Sigmoid colon (tissue), 7 donors: ENCODE data around the gene LCP2. TPM values are rescaled to one million over a fixed set of nuclear protein-coding genes. Genes with fewer than 3 reads are reported as not detected.

Experiments used
- DNase-seq: peaks from one replicate; pipeline ENCODE4 v3.0.0-alpha.2; 2019
- H3K27ac ChIP-seq, 4 donors: fragments of 200-600 bp; sonication (generic); one replicate each; pipeline ENCODE4 v1.5.1; 2016 to 2019; ENCODE audit warnings: mild to moderate bottlenecking in 1 of 4
- H3K27me3 ChIP-seq, 3 donors: fragments of 200-600 bp; sonication (generic); one replicate each; pipeline ENCODE4 v1.5.1; 2019; ENCODE audit warnings: mild to moderate bottlenecking in 1 of 3
- H3K36me3 ChIP-seq, 4 donors: fragments of 200-600 bp; sonication (generic); one replicate each; pipeline ENCODE4 v1.5.1; 2016 to 2019
- H3K4me1 ChIP-seq, 4 donors: fragments of 200-600 bp; sonication (generic); one replicate each; pipeline ENCODE4 v1.5.1; 2017 to 2019
- H3K4me3 ChIP-seq, 4 donors: fragments of 200-600 bp; sonication (generic); one replicate each; pipeline ENCODE4 v1.5.1; 2017 to 2019; ENCODE audit warnings: mild to moderate bottlenecking in 2 of 4, moderate library complexity in 1 of 4
- H3K9me3 ChIP-seq, 4 donors: fragments of 200-600 bp in 3 of 4; sonication (generic) in 3 of 4; one replicate each; pipeline versions ENCODE4 v1.5.1 to v1.6.1; 2013 to 2019
- EP300 ChIP-seq, 4 donors: sonication (generic); formaldehyde crosslinking; IDR thresholded peaks; one replicate each; pipeline ENCODE4 v1.6.1; 2017; ENCODE audit warnings: antibody characterized with exemption in 4 of 4
- POLR2A ChIP-seq, 2 donors: fragments of 450-650 bp; IDR thresholded peaks; one replicate each; pipeline ENCODE4 v1.6.1; 2016; ENCODE audit warnings: antibody characterized with exemption in 2 of 2, mild to moderate bottlenecking in 2 of 2, moderate library complexity in 2 of 2
- POLR2AphosphoS5 ChIP-seq, 4 donors: sonication (generic); formaldehyde crosslinking; IDR thresholded peaks; one replicate each; pipeline ENCODE4 v1.6.1; 2017; ENCODE audit warnings: antibody characterized with exemption in 4 of 4
- WGBS, 2 donors: extraction: QIAGEN DNeasy Blood & Tissue Kit; methylation state at CpG; one replicate each; pipeline ENCODE4 v1.1.7; 2013; 5-methylcytosine and 5-hydroxymethylcytosine counted together
- intact Hi-C: fragments of 100-400 bp; cut with DNase I; formaldehyde crosslinking; loops from one replicate; pipeline ENCODE4 v1.15.1; 2023
- polyA plus RNA-seq, 3 donors: library from polyadenylated mRNA; stranded (reverse); fragments of 200-250 nt; gene quantifications; one replicate each; pipeline ENCODE4 v1.2.3, GENCODE V29; 2013
- total RNA-seq, 4 donors: library from RNA; depleted of rRNA; stranded (reverse); fragments of >200 nt; gene quantifications; one replicate each; pipeline ENCODE4 v1.1.0, GENCODE V29; 2016
- TF ChIP-seq, protein P1 (sequence below), 4 experiments: fragments of 450-650 bp in 3 of 4; fragments of 200-600 bp in 1 of 4; IDR thresholded peaks; one replicate each; pipeline ENCODE4 v1.5.1; 2016 to 2019; ENCODE audit warnings: antibody characterized with exemption in 4 of 4, mild to moderate bottlenecking in 3 of 4, moderate library complexity in 2 of 4
- donor health status: healthy with polysubstance abuse.
- donor health status: Bipolar disorder and iron deficiency.
- donor health status: healthy.

LCP2 gene
- total and polyA plus RNA-seq, 7 donors = 5.4 to 22.3 (median 12.2) TPM

DNA sequence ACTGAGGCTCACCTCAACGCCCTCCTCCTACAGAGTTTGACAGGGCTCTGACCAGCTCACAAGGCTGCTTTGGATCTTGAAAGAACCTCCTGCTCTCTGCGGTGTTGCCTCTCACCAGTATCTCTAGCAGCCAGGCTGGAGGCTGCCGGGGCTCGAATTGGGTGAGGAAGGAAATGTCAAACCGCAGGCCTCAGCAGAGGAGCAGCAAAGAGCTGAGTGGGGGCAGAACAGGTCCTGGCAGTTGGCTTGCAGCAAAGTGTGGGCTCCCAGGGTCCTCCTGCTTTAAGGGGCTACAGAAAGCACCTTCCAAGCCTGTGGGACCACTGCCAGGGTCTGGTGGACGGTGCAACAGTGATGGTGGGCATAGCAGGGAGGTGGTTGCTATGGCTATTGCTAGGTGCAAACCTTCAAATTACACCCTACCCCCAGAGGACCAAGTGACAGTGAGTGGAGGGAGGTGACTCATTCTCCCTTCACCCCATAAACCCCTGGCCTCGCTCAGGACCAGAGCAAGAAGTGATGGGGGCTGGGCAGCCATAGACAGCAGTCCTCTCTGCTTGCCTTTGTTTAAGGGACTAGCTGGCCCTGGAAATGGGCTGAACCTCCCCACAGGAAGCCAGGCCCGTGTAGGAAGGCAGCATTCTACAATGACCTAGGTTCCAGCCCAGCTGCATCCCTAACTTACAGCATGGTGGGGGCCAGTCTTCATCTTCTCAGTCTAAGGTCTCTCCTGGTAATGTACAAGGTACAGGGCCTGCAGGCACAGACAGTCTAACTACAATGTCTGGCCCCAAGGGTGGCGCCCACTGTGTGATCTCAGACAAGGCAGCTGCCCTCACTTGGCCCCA, 18.7 kb downstream of the LCP2 start:
- peak overlapping the region in 3 of 4 donors; percentile 64 to 73 (median 67) for H3K27ac ChIP-seq
- no peaks in the 10 kb centered on the region for H3K9me3 ChIP-seq
- intact Hi-C loops = no loop called here
- H3K27me3 ChIP-seq = no peaks in the 10 kb centered on the region
- H3K36me3 ChIP-seq = no peaks in the 10 kb centered on the region
- DNase-seq = peak; percentile 69
- no peak overlapping the region for H3K4me3 ChIP-seq
- H3K4me1 ChIP-seq = peaks cover 0 to 27% (median 26%) of the 10 kb centered on the region in 4 donors
- no peak for TF ChIP-seq EP300 (IDR thresholded peaks at IDR 0.05)
- TF ChIP-seq POLR2AphosphoS5 (IDR thresholded peaks at IDR 0.05) = no peak
- TF ChIP-seq, protein P1, sequence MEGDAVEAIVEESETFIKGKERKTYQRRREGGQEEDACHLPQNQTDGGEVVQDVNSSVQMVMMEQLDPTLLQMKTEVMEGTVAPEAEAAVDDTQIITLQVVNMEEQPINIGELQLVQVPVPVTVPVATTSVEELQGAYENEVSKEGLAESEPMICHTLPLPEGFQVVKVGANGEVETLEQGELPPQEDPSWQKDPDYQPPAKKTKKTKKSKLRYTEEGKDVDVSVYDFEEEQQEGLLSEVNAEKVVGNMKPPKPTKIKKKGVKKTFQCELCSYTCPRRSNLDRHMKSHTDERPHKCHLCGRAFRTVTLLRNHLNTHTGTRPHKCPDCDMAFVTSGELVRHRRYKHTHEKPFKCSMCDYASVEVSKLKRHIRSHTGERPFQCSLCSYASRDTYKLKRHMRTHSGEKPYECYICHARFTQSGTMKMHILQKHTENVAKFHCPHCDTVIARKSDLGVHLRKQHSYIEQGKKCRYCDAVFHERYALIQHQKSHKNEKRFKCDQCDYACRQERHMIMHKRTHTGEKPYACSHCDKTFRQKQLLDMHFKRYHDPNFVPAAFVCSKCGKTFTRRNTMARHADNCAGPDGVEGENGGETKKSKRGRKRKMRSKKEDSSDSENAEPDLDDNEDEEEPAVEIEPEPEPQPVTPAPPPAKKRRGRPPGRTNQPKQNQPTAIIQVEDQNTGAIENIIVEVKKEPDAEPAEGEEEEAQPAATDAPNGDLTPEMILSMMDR (IDR thresholded peaks at IDR 0.05) = no peak
- TF ChIP-seq POLR2A (IDR thresholded peaks at IDR 0.05) = no peak
- WGBS, 2 donors = 38 to 50% methylated on average over 9 of the region's 9 CpGs

DNA sequence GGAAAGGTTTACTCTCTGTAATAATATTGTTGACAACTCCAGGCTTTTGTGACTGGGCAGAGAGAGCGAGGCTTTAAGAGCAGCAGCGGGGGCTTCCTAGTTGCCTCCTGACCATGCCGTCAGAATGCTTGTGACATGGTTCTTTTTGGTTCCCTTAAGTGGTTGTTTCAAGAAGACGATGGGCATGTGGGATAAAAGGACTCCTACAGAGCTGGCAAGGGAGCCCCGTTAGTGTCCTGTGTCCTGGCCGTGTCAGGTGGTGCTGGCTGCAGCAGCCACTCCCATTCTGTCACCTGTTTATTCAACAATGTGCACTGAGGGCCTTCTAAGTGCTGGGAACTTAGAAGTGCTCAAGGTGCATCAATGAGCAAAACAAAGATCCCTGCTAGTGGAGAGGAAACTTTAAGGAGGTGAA, 19.7 kb downstream of the LCP2 start:
- no peaks in the 10 kb centered on the region for H3K9me3 ChIP-seq
- 31 to 34% methylated on average over 6 of the region's 6 CpGs for WGBS, 2 donors
- no peaks in the 10 kb centered on the region for H3K27me3 ChIP-seq
- intact Hi-C loops = no loop called here
- no peaks in the 10 kb centered on the region for H3K36me3 ChIP-seq
- TF ChIP-seq EP300 (IDR thresholded peaks at IDR 0.05) (no peak), POLR2AphosphoS5 (IDR thresholded peaks at IDR 0.05) (no peak)
- H3K27ac ChIP-seq = peak overlapping the region in 1 of 4 donors; percentile 25
- no peak for DNase-seq
- no peak overlapping the region for H3K4me3 ChIP-seq
- H3K4me1 ChIP-seq = peaks cover 0 to 27% (median 26%) of the 10 kb centered on the region in 4 donors

DNA sequence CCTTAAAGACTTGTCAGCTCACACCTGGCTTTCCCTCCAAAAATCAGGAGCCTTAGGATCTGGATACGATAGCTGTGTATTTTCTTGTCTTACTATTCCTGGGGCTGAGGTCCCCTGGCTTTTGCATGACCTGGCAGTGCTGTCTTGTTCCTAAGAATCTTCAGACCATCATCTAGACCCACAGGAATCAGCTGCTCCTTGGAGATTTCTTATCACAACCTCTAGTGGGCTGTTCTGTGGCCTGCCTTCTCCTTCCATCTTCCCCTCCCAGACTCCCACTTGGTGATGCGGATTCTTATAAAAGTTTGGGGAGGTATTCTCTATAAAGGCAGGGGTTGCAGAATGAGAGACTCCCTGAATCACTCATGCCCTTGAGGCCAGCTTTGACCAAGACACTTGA, 21.4 kb downstream of the LCP2 start:
- no peaks in the 10 kb centered on the region for H3K27me3 ChIP-seq
- no peaks in the 10 kb centered on the region for H3K9me3 ChIP-seq
- no peak for DNase-seq
- TF ChIP-seq, protein P1 (IDR thresholded peaks at IDR 0.05) = no peak
- intact Hi-C loops = no loop called here
- H3K27ac ChIP-seq = no peak overlapping the region
- H3K4me1 ChIP-seq = peaks cover 0 to 27% (median 26%) of the 10 kb centered on the region in 4 donors
- WGBS, 2 donors = 81 to 92% methylated on average over 2 of the region's 2 CpGs
- H3K4me3 ChIP-seq = no peak overlapping the region
- H3K36me3 ChIP-seq = no peaks in the 10 kb centered on the region

DNA sequence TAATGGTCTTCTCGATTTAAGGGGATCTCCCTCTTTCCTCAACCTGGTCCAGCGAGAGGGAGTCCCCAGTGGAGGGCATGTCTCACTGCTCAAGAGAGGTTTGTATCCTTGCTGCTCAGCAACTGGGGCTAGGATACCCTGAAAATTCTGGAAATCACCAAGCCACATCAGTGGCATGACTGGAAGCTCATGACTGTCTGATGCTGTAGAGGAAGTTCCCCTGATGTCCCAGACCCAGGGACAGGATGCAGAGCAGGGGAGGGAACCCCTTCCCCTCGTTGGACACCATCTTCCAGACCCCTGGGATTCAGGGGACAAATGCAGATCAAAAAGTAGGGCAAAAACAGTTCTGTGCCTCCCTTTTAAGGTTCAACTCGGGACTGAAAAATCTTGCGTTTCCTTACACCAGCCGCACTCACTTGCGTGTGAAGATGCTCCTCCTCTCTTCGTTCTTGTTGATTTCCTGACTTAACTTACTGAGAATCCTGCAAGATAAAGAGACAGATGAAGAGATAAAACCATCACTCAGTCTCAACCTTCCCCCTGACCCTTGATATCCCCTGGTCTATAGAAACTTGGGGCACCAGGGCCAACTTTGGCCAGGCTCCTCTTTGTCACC, 22.1 kb downstream of the LCP2 start:
- Histone ChIP-seq H3K4me1 (peaks cover 0 to 20% (median 20%) of the 10 kb centered on the region in 4 donors), H3K9me3 (no peaks in the 10 kb centered on the region), H3K27me3 (no peaks in the 10 kb centered on the region), H3K4me3 (no peak overlapping the region), H3K27ac (no peak overlapping the region), H3K36me3 (no peaks in the 10 kb centered on the region)
- no peak for DNase-seq
- WGBS, 2 donors = 70 to 71% methylated on average over 8 of the region's 8 CpGs
- TF ChIP-seq POLR2AphosphoS5 (IDR thresholded peaks at IDR 0.05) (no peak), EP300 (IDR thresholded peaks at IDR 0.05) (no peak), POLR2A (IDR thresholded peaks at IDR 0.05) (no peak)
- TF ChIP-seq, protein P1 (IDR thresholded peaks at IDR 0.05) = no peak
- intact Hi-C loops = no loop called here

DNA sequence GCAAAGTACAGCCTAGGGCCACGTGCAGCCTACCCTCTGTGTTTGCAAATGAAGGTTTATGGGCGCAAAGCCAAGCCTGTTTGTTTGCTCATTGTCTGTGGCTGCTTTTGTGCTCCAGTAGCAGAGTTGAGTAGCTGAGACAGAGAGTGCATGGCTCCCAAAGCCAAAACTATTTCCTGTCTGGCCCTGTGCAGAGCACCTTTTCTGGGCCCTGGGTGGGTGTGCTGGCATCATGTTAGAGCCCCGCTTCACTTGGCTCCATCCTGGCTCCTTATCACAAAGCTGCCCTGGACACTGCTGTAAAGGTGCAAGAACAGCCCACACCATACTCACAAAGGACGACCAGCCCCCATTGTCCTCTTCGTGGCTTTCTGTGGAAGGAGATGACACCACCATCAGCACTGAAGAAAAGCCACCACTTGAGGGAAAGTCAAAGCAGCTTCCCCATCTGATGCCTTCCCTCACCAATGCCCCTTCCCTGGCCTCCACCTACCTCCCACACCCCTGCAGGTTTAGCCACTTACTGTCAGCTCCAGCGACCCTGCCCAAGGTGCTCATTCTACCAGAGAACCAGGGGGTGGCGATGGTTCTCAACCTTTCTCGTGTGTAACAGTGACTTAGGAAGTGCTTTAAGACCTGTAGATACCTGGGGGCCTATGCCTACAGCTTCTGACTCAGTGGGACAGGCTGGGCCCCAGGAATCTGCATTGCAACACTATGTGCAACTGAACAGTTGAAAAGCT, 23.4 kb downstream of the LCP2 start:
- intact Hi-C loops = no loop called here
- peak; percentile 61 for DNase-seq
- H3K9me3 ChIP-seq = no peaks in the 10 kb centered on the region
- 38 to 54% methylated on average over 8 of the region's 8 CpGs for WGBS, 2 donors
- TF ChIP-seq EP300 (IDR thresholded peaks at IDR 0.05) (no peak), POLR2A (IDR thresholded peaks at IDR 0.05) (no peak), POLR2AphosphoS5 (IDR thresholded peaks at IDR 0.05) (no peak)
- TF ChIP-seq, protein P1 (IDR thresholded peaks at IDR 0.05) = no peak
- H3K4me3 ChIP-seq = no peak overlapping the region
- H3K36me3 ChIP-seq = no peaks in the 10 kb centered on the region
- peaks cover 0 to 9% (median 8%) of the 10 kb centered on the region in 4 donors for H3K4me1 ChIP-seq
- no peak overlapping the region for H3K27ac ChIP-seq
- no peaks in the 10 kb centered on the region for H3K27me3 ChIP-seq
